HepG2 (cell line): ENCODE measurements around the gene PDE4D. TPM values are rescaled to one million over a fixed set of nuclear protein-coding genes. Genes with fewer than 3 reads are reported as not detected.

Experiments
- ATAC-seq: fragments of 200-7000 bp; cut with Tn5 transposase; 3 replicates; pipeline ENCODE4 v1.9.1; 2020; ENCODE audit warnings: mild to moderate bottlenecking, moderate library complexity
- BruUV-seq: library from RNA; stranded (reverse); fragments of 400-500 nt; replicated peaks from 2 replicates; lab custom pipeline; 2021; lab: Mats Ljungman, UMichigan
- CTCF ChIA-PET: fragments of 300-600 bp; formaldehyde crosslinking; extraction: SDS; loops from one replicate; lab custom pipeline; 2021; ENCODE audit warnings: low total read pairs, inconsistent platforms, low intra/inter-chr PET ratio; lab: Yijun Ruan, JAX
- POLR2A ChIA-PET: fragments of 350-600 bp; sonication (Branson Sonifier 250); formaldehyde crosslinking; loops from one replicate; lab custom pipeline; 2020; ENCODE audit warnings: antibody characterized with exemption, inconsistent platforms; lab: Yijun Ruan, JAX
- DNase-seq: peaks from one replicate; pipeline ENCODE4 v3.0.0-alpha.2; 2015; ENCODE audit warnings: low spot score
- FAIRE-seq: peaks from 3 replicates; lab custom pipeline; 2011; peaks lifted over from hg19 to GRCh38; lab: Jason Lieb, UNC
- H2AFZ ChIP-seq: one replicate; pipeline ENCODE4 v1.6.1; 2011; ENCODE audit warnings: low read length, inconsistent platforms
- H3K27ac ChIP-seq: fragments of 300-600 bp; 3 replicates; pipeline ENCODE4 v1.8.0; 2011; ENCODE audit warnings: mixed run types, mild to moderate bottlenecking, mixed read lengths, low read length, inconsistent platforms; ENCODE audit not compliant: insufficient read depth; ENCODE audit errors: extremely low read length
- H3K27me3 ChIP-seq, 2 experiments: fragments of 200-600 bp in 1 of 2; 2 replicates in 1 of 2; 3 replicates in 1 of 2; pipeline versions ENCODE4 v1.6.0 to v1.8.0; 2011; ENCODE audit warnings: low read length in 2 of 2, mild to moderate bottlenecking in 2 of 2, moderate library complexity in 2 of 2, inconsistent platforms in 1 of 2; ENCODE audit not compliant: insufficient read depth in 2 of 2, control insufficient read depth in 1 of 2
- H3K36me3 ChIP-seq, 2 experiments: fragments of 200-600 bp in 1 of 2; replicated peaks in 1 of 2; 2 replicates in 1 of 2; 3 replicates in 1 of 2; pipeline versions ENCODE4 v1.5.1 to v1.8.0; 2011; ENCODE audit warnings: low read length in 2 of 2, inconsistent platforms in 1 of 2; ENCODE audit not compliant: insufficient read depth in 2 of 2, control insufficient read depth in 1 of 2
- H3K4me1 ChIP-seq: 2 replicates; pipeline ENCODE4 v1.5.1; 2012; ENCODE audit warnings: low read length, inconsistent platforms; ENCODE audit not compliant: insufficient read depth
- H3K4me2 ChIP-seq: 2 replicates; pipeline ENCODE4 v1.6.0; 2011; ENCODE audit warnings: low read depth, low read length, inconsistent platforms
- H3K4me3 ChIP-seq, 3 experiments: fragments of 200-600 bp in 1 of 3; sonication (generic), shearing (Covaris generic) in 1 of 3; replicated peaks in 1 of 3; 2 replicates each; pipeline ENCODE4 v1.5.1; 2011 to 2016; ENCODE audit warnings: low read length in 3 of 3, inconsistent platforms in 2 of 3, low read depth in 2 of 3, mild to moderate bottlenecking in 2 of 3, control low read depth in 1 of 3, mixed read lengths in 1 of 3; ENCODE audit not compliant: insufficient read depth in 1 of 3
- H3K79me2 ChIP-seq: one replicate; pipeline ENCODE4 v1.6.1; 2011; ENCODE audit warnings: low read length, inconsistent platforms; ENCODE audit not compliant: insufficient read depth
- H3K9ac ChIP-seq: 2 replicates; pipeline ENCODE4 v1.6.0; 2011; ENCODE audit warnings: mild to moderate bottlenecking, low read depth, low read length, inconsistent platforms; ENCODE audit not compliant: insufficient read depth
- H3K9me3 ChIP-seq: 2 replicates; pipeline ENCODE4 v1.5.1; 2012; ENCODE audit warnings: mild to moderate bottlenecking, low read length
- H4K20me1 ChIP-seq: 2 replicates; pipeline ENCODE4 v1.6.0; 2011; ENCODE audit warnings: inconsistent platforms, mild to moderate bottlenecking, low read length, moderate library complexity; ENCODE audit not compliant: insufficient read depth
- ESRRA ChIP-seq: sonication (generic); formaldehyde crosslinking; IDR thresholded peaks from 2 replicates; pipeline ENCODE4 v1.5.1; 2020; ENCODE audit warnings: mild to moderate bottlenecking, low read depth, missing genetic modification reagents
- FOSL1 ChIP-seq: sonication (generic); formaldehyde crosslinking; IDR thresholded peaks from 2 replicates; pipeline ENCODE4 v1.9.0; 2021; ENCODE audit warnings: missing genetic modification reagents, borderline replicate concordance
- HNF1A ChIP-seq, 2 experiments: sonication (generic) in 1 of 2; formaldehyde crosslinking in 1 of 2; IDR thresholded peaks; 2 replicates each; pipeline versions ENCODE4 v1.4.0 to v1.6.1; 2016 to 2020; ENCODE audit warnings: borderline replicate concordance in 1 of 2, low read depth in 1 of 2, mild to moderate bottlenecking in 1 of 2, missing genetic modification reagents in 1 of 2
- HOXA5 ChIP-seq: sonication (generic); formaldehyde crosslinking; IDR thresholded peaks from 2 replicates; pipeline ENCODE4 v1.4.0; 2020; ENCODE audit warnings: missing genetic modification reagents
- IRF2 ChIP-seq: IDR thresholded peaks from 2 replicates; pipeline ENCODE4 v1.6.1; 2018; ENCODE audit warnings: missing genetic modification reagents, missing compliant biosample characterization
- MLLT10 ChIP-seq: sonication (generic); formaldehyde crosslinking; IDR thresholded peaks from 2 replicates; pipeline ENCODE4 v1.4.0; 2020; ENCODE audit warnings: missing genetic modification reagents
- MYNN ChIP-seq: sonication (generic); formaldehyde crosslinking; IDR thresholded peaks from 2 replicates; pipeline ENCODE4 v1.4.0; 2020; ENCODE audit warnings: mild to moderate bottlenecking, low read depth, missing genetic modification reagents
- NCOA2 ChIP-seq: sonication (generic); formaldehyde crosslinking; IDR thresholded peaks from 2 replicates; pipeline ENCODE4 v1.8.0; 2022; ENCODE audit warnings: inconsistent platforms
- PAF1 ChIP-seq: IDR thresholded peaks from 2 replicates; pipeline ENCODE4 v1.6.1; 2016; ENCODE audit warnings: missing genetic modification reagents, missing compliant biosample characterization
- PCBP2 ChIP-seq: fragments of 200-400 bp; formaldehyde crosslinking; optimal IDR thresholded peaks from 2 replicates; pipeline ENCODE3; 2018; ENCODE audit warnings: low read length, low read depth; ENCODE audit not compliant: poor library complexity, severe bottlenecking
- SETDB1 ChIP-seq: sonication (generic); formaldehyde crosslinking; IDR thresholded peaks from 2 replicates; pipeline ENCODE4 v1.5.1; 2020; ENCODE audit warnings: missing genetic modification reagents, mild to moderate bottlenecking, borderline replicate concordance
- XBP1 ChIP-seq: sonication (generic); formaldehyde crosslinking; IDR thresholded peaks from 2 replicates; pipeline ENCODE4 v1.5.0; 2020; ENCODE audit warnings: missing genetic modification reagents
- ZBTB8A ChIP-seq: sonication (generic); formaldehyde crosslinking; IDR thresholded peaks from 2 replicates; pipeline ENCODE4 v1.4.0; 2020; ENCODE audit warnings: mild to moderate bottlenecking, low read depth, missing genetic modification reagents, borderline replicate concordance
- ZNF124 ChIP-seq: sonication (generic); formaldehyde crosslinking; IDR thresholded peaks from 2 replicates; pipeline ENCODE4 v1.4.0; 2020; ENCODE audit warnings: missing genetic modification reagents
- ZNF160 ChIP-seq: sonication (generic); formaldehyde crosslinking; IDR thresholded peaks from 2 replicates; pipeline ENCODE4 v1.8.0; 2022; ENCODE audit warnings: mild to moderate bottlenecking, inconsistent platforms, missing genetic modification reagents
- ZNF33A ChIP-seq: sonication (generic); formaldehyde crosslinking; IDR thresholded peaks from 2 replicates; pipeline ENCODE4 v1.5.1; 2020; ENCODE audit warnings: missing genetic modification reagents, mild to moderate bottlenecking, moderate library complexity, borderline replicate concordance
- ZNF543 ChIP-seq: sonication (generic); formaldehyde crosslinking; IDR thresholded peaks from 2 replicates; pipeline ENCODE4 v1.4.0; 2020; ENCODE audit warnings: mild to moderate bottlenecking, missing genetic modification reagents
- ZNF740 ChIP-seq: sonication (generic); formaldehyde crosslinking; IDR thresholded peaks from 2 replicates; pipeline ENCODE4 v1.4.0; 2020; ENCODE audit warnings: missing genetic modification reagents
- ZNF749 ChIP-seq: sonication (generic); formaldehyde crosslinking; IDR thresholded peaks from 2 replicates; pipeline ENCODE4 v1.8.0; 2022; ENCODE audit warnings: mild to moderate bottlenecking, missing genetic modification reagents, moderate library complexity, borderline replicate concordance
- WGBS: methylation state at CpG from one replicate; pipeline ENCODE4 v1.1.6; 2017; ENCODE audit warnings: low lambda C conversion rate; 5-methylcytosine and 5-hydroxymethylcytosine counted together
- in situ Hi-C: cut with HindIII; loops from 2 replicates; pipeline ENCODE4 v1.10.0; 2017; ENCODE audit warnings: low pct_unique_long_range_greater_than_20kb; ENCODE audit not compliant: extremely low pct_ligation_motif_present
- intact Hi-C: fragments of 100-400 bp; cut with micrococcal nuclease; formaldehyde crosslinking; loops from one replicate; pipeline ENCODE4 v1.10.0; 2022; ENCODE audit not compliant: unreplicated experiment
- polyA plus RNA-seq, 8 experiments: library from polyadenylated mRNA; depleted of rRNA in 3 of 8; stranded (reverse) in 7 of 8; unstranded in 1 of 8; fragments of >200 nt; fragmentation: Illumina TruSeq in 4 of 8; extraction: Trizol in 4 of 8; gene quantifications; 2 replicates each; pipeline versions ENCODE4 v1.2.1 to v1.2.3, GENCODE V29; 2011 to 2016; ENCODE audit warnings: low read depth in 4 of 8, missing spikeins in 1 of 8, mixed read lengths in 1 of 8; ENCODE audit not compliant: insufficient read depth in 1 of 8
- total RNA-seq, 5 experiments: library from RNA; depleted of rRNA; stranded (reverse); fragments of >200 nt; fragmentation: Illumina TruSeq; extraction: Trizol; gene quantifications; 2 replicates each; pipeline ENCODE4 v1.2.3, GENCODE V29; 2016; ENCODE audit warnings: low read depth in 1 of 5

PDE4D gene
- total and polyA plus RNA-seq, 2 of the 13 experiments (the other 11 are each of a cell fraction or from before 2014, with no cell fraction given): 7.0 to 12.2 TPM

GRCh38 chr5:59517926-59518585 lies 375.5 kb downstream of the PDE4D start (continued):
- no peak for TF ChIP-seq PCBP2
- no peak for TF ChIP-seq NCOA2 (CRISPR knock-in tag)
- no peak for TF ChIP-seq ZNF543 (CRISPR knock-in tag)
- no peak for TF ChIP-seq ZNF124 (CRISPR knock-in tag)
- no peak for TF ChIP-seq ZNF749 (CRISPR knock-in tag)
- no peak for TF ChIP-seq ZNF740 (CRISPR knock-in tag)
- no peak for TF ChIP-seq HOXA5 (CRISPR knock-in tag)

GRCh38 chr5:59516161-59516560 lies 377.4 kb downstream of the PDE4D start:
- in situ Hi-C loops: loop anchor here (25.0 kb wide), 1 partner anchor 146 kb away; no protein-coding TSS in a partner anchor
- Histone ChIP-seq H3K27ac (no peak overlapping the region), H3K4me2 (no peak overlapping the region), H3K4me1 (no peaks in the 10 kb centered on the region), H3K9me3 (no peaks in the 10 kb centered on the region), H4K20me1 (no peaks in the 10 kb centered on the region), H3K9ac (no peak overlapping the region), H3K79me2 (no peaks in the 10 kb centered on the region), H3K36me3 (no peaks in the 10 kb centered on the region), H2AFZ (no peak overlapping the region), H3K4me3 (no peak overlapping the region), H3K27me3 (no peaks in the 10 kb centered on the region)
- no TSS peak for BruUV-seq
- intact Hi-C loops: no loop called here
- 56% methylated on average over 3 of the region's 3 CpGs for WGBS
- POLR2A ChIA-PET: no interaction called here
- FAIRE-seq (no peak), ATAC-seq (no peak), DNase-seq (no peak)
- CTCF ChIA-PET: no interaction called here
- no peak for TF ChIP-seq ZBTB8A (CRISPR knock-in tag)
- TF ChIP-seq ZNF33A (CRISPR knock-in tag): no peak
- no peak for TF ChIP-seq FOSL1 (CRISPR knock-in tag)
- TF ChIP-seq ESRRA (CRISPR knock-in tag): no peak
- no peak for TF ChIP-seq MYNN
- TF ChIP-seq XBP1 (CRISPR knock-in tag): no peak
- TF ChIP-seq IRF2: no peak
- no peak for TF ChIP-seq MLLT10 (CRISPR knock-in tag)
- TF ChIP-seq HNF1A (IDR thresholded peaks at IDR 0.05; ENCODE audit: low read depth): no peak
- no peak for TF ChIP-seq HNF1A (CRISPR knock-in tag; IDR thresholded peaks at IDR 0.05; ENCODE audit: borderline replicate concordance)
- no peak for TF ChIP-seq ZNF160
- TF ChIP-seq SETDB1: no peak
- no peak for TF ChIP-seq PAF1 (CRISPR knock-in tag)
